MCF 10A (cell line): ENCODE results near the gene TMEM204. TPM values are rescaled to one million over a fixed set of nuclear protein-coding genes. Genes with fewer than 3 reads are reported as not detected.

ENCODE experiments used
- BruUV-seq: library from RNA; stranded (reverse); fragments of 400-500 nt; replicated peaks from 2 replicates; lab custom pipeline; 2021; lab: Mats Ljungman, UMichigan
- CTCF ChIA-PET: fragments of 300-600 bp; sonication (Branson Sonifier 250); formaldehyde crosslinking; extraction: SDS; loops from one replicate; lab custom pipeline; 2021; ENCODE audit warnings: antibody characterized with exemption, inconsistent platforms; lab: Yijun Ruan, JAX
- POLR2A ChIA-PET: fragments of 300-600, 350-650 bp; sonication (Branson Sonifier 250); formaldehyde crosslinking; extraction: SDS; loops from one replicate; lab custom pipeline; 2020; ENCODE audit warnings: antibody characterized with exemption, inconsistent platforms; lab: Yijun Ruan, JAX
- DNase-seq: peaks from one replicate; pipeline ENCODE4 v3.0.0-alpha.2; 2018; ENCODE audit not compliant: unreplicated experiment
- H3K27ac Mint-ChIP-seq: one replicate; pipeline ENCODE4 v1.8.0; 2022; ENCODE audit warnings: mild to moderate bottlenecking, low read depth, mixed read lengths; ENCODE audit not compliant: unreplicated experiment
- H3K27me3 Mint-ChIP-seq: one replicate; pipeline ENCODE4 v1.8.0; 2022; ENCODE audit warnings: mixed read lengths; ENCODE audit not compliant: insufficient read depth, unreplicated experiment
- H3K36me3 Mint-ChIP-seq: one replicate; pipeline ENCODE4 v1.8.0; 2022; ENCODE audit warnings: mild to moderate bottlenecking, moderate library complexity, mixed read lengths; ENCODE audit not compliant: insufficient read depth, unreplicated experiment
- H3K4me1 Mint-ChIP-seq: one replicate; pipeline ENCODE4 v1.8.0; 2022; ENCODE audit warnings: mixed read lengths; ENCODE audit not compliant: insufficient read depth, unreplicated experiment
- H3K4me3 Mint-ChIP-seq: one replicate; pipeline ENCODE4 v1.8.0; 2022; ENCODE audit warnings: mild to moderate bottlenecking, moderate library complexity, mixed read lengths; ENCODE audit not compliant: unreplicated experiment
- H3K9me3 Mint-ChIP-seq: one replicate; pipeline ENCODE4 v1.8.0; 2022; ENCODE audit warnings: mixed read lengths; ENCODE audit not compliant: unreplicated experiment
- intact Hi-C: fragments of 100-400 bp; cut with micrococcal nuclease; formaldehyde crosslinking; loops from 2 replicates; pipeline ENCODE4 v1.14.1; 2022
- total RNA-seq: library from RNA; stranded (reverse); gene quantifications from 2 replicates; pipeline ENCODE4 v1.2.3, GENCODE V29; 2022
- TF ChIP-seq, protein P1 (sequence below): fragments of 200-600 bp; IDR thresholded peaks from one replicate; pipeline ENCODE4 v1.8.0; 2022; ENCODE audit warnings: antibody characterized with exemption, mild to moderate bottlenecking; ENCODE audit not compliant: unreplicated experiment

Gene TMEM204
- total RNA-seq, 1 experiment from 2014 or later, result not detected

- Mint-ChIP-seq H3K9me3 (no peaks in the 10 kb centered on the region), H3K36me3 (peaks cover 10% of the 10 kb centered on the region), H3K27me3 (no peaks in the 10 kb centered on the region), H3K4me1 (peaks cover 8% of the 10 kb centered on the region), H3K4me3 (no peak overlapping the region), H3K27ac (peak overlapping the region; percentile 7)
- BruUV-seq, result no TSS peak
- DNase-seq, result peak; percentile 66
- intact Hi-C loops, result no loop called here
- CTCF ChIA-PET, result no interaction called here
- POLR2A ChIA-PET, result interaction anchor here (1.0 kb wide), 1 partner anchor 68 kb away, joined by 4 read pairs; no protein-coding TSS in a partner anchor
- TF ChIP-seq, protein P1, sequence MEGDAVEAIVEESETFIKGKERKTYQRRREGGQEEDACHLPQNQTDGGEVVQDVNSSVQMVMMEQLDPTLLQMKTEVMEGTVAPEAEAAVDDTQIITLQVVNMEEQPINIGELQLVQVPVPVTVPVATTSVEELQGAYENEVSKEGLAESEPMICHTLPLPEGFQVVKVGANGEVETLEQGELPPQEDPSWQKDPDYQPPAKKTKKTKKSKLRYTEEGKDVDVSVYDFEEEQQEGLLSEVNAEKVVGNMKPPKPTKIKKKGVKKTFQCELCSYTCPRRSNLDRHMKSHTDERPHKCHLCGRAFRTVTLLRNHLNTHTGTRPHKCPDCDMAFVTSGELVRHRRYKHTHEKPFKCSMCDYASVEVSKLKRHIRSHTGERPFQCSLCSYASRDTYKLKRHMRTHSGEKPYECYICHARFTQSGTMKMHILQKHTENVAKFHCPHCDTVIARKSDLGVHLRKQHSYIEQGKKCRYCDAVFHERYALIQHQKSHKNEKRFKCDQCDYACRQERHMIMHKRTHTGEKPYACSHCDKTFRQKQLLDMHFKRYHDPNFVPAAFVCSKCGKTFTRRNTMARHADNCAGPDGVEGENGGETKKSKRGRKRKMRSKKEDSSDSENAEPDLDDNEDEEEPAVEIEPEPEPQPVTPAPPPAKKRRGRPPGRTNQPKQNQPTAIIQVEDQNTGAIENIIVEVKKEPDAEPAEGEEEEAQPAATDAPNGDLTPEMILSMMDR, result no peak
Measured at GRCh38 chr16:1543085-1543896, 9.8 kb downstream of the TMEM204 start.

- Mint-ChIP-seq H3K36me3 (peaks cover 15% of the 10 kb centered on the region), H3K4me3 (no peak overlapping the region), H3K9me3 (no peaks in the 10 kb centered on the region), H3K27ac (no peak overlapping the region), H3K4me1 (peaks cover 8% of the 10 kb centered on the region), H3K27me3 (no peaks in the 10 kb centered on the region)
- intact Hi-C loops, result no loop called here
- DNase-seq, result no peak
- TF ChIP-seq, protein P1, result no peak
- POLR2A ChIA-PET, result no interaction called here
- no TSS peak for BruUV-seq
- CTCF ChIA-PET, result no interaction called here
Measured at GRCh38 chr16:1545044-1546040, 11.9 kb downstream of the TMEM204 start.

DNA sequence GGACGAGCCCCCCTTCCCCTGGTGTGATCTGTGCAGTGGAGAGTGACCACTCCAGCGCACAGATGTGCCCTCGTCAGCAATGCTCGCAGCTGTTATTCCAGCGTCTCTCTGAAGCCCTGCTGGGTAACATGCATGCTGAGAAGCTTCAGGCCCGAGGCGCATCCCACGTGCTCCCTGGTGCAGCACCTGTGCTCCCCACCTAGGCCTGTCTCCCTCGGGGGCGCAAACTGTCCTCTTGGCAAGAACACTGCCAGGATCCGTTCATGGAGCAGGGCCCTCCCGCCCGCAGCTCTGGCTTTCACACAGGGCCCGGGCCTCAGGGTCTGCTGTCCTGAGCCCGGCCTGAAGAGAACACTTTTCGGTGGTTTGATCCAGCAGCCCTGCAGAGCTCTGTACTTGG lies 13.0 kb downstream of the TMEM204 start:
- TF ChIP-seq, protein P1, result no peak
- Mint-ChIP-seq H3K36me3 (peaks cover 16% of the 10 kb centered on the region), H3K27me3 (no peaks in the 10 kb centered on the region), H3K27ac (no peak overlapping the region), H3K4me3 (no peak overlapping the region), H3K9me3 (no peaks in the 10 kb centered on the region), H3K4me1 (peaks cover 8% of the 10 kb centered on the region)
- CTCF ChIA-PET, result no interaction called here
- DNase-seq, result no peak
- POLR2A ChIA-PET, result no interaction called here
- no TSS peak for BruUV-seq
- intact Hi-C loops, result no loop called here

- TF ChIP-seq, protein P1, result no peak
- no peak for DNase-seq
- no peak overlapping the region for H3K4me3 Mint-ChIP-seq
- POLR2A ChIA-PET, result interaction anchor here (0.7 kb wide), 1 partner anchor 37 kb away, joined by 3 read pairs; no protein-coding TSS in a partner anchor
- peaks cover 21% of the 10 kb centered on the region for H3K36me3 Mint-ChIP-seq
- CTCF ChIA-PET, result no interaction called here
- H3K27me3 Mint-ChIP-seq, result no peaks in the 10 kb centered on the region
- H3K27ac Mint-ChIP-seq, result no peak overlapping the region
- intact Hi-C loops, result no loop called here
- no peaks in the 10 kb centered on the region for H3K9me3 Mint-ChIP-seq
- no TSS peak for BruUV-seq
- peaks cover 7% of the 10 kb centered on the region for H3K4me1 Mint-ChIP-seq
Measured at GRCh38 chr16:1548233-1548632, 14.8 kb downstream of the TMEM204 start.
